Measurements from ENCODE around the gene ADAM23.

ADAM23 gene

DNA sequence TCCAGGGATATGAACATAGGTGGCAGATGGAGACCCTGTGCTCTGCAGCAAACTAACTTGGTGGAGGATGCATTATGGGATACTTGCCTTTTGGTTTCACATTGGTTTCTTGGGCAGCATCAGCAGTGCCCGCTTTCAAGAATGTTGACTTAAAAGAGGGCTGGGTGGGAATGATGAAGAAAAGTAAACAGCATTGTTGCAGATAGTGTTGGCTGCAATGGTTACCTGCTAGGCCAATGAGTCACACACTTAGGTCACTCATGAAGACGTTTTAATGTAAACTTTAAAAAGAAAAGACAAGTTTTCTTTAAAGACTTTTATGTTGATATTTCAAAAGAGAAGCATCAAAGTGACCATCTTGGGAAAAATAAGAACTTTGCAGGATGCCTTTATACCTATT, 172.8 kb downstream of the ADAM23 start:
- no peaks in the 10 kb centered on the region for H3K36me3 ChIP-seq (ENCODE audit: insufficient read depth, low read length)

DNA sequence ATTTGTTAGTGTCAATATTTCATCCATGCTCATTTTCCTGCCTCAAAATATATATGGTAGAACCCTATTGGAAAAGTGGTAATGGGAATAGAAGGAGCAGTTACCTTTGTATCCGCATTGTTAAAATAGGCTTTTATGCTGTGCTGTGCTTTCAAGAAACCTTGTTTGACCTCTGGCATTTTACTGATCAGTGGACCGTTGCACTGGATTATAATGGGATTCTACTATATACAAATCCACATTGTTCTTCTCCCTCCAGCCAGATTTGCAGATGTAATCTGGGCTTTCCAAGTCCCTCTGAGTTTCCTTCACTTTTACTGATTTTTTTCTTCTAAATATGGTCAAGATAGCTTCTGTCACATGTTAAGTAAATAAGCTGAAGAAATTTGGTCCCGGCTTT, 175.7 kb downstream of the ADAM23 start:
- no peaks in the 10 kb centered on the region for H3K4me1 ChIP-seq (ENCODE audit: insufficient read depth, low read length)
- H3K27me3 ChIP-seq (ENCODE audit: control insufficient read depth in 1 of 2, insufficient read depth in 2 of 2, low read length in 2 of 2) = no peaks in the 10 kb centered on the region
- no peak overlapping the region for H3K9ac ChIP-seq (ENCODE audit: low read length)
- no peaks in the 10 kb centered on the region for H3K36me3 ChIP-seq (ENCODE audit: insufficient read depth, low read length)
- no peaks in the 10 kb centered on the region for H3K9me3 ChIP-seq (ENCODE audit: low read length)
- H3K27ac ChIP-seq (ENCODE audit: low read depth, low read length) = no peak overlapping the region
- H3K4me3 ChIP-seq (ENCODE audit: low read depth in 1 of 2, low read length in 2 of 2) = no peak overlapping the region

More for the DNA sequence above, 172.8 kb downstream of the ADAM23 start:
- Histone ChIP-seq H3K4me1 (ENCODE audit: insufficient read depth, low read length) (no peaks in the 10 kb centered on the region), H3K9ac (ENCODE audit: low read length) (no peak overlapping the region), H3K27me3 (ENCODE audit: control insufficient read depth in 1 of 2, insufficient read depth in 2 of 2, low read length in 2 of 2) (no peaks in the 10 kb centered on the region), H3K4me3 (ENCODE audit: low read depth in 1 of 2, low read length in 2 of 2) (no peak overlapping the region), H3K27ac (ENCODE audit: low read depth, low read length) (no peak overlapping the region), H3K9me3 (ENCODE audit: low read length) (no peaks in the 10 kb centered on the region)

GRCh38 chr2:206626108-206626507, 182.8 kb downstream of the ADAM23 start:
- no peak overlapping the region for H3K27ac ChIP-seq (ENCODE audit: low read depth, low read length)
- no peak overlapping the region for H3K4me3 ChIP-seq (ENCODE audit: low read depth in 1 of 2, low read length in 2 of 2)
- H3K9me3 ChIP-seq (ENCODE audit: low read length) = no peaks in the 10 kb centered on the region
- H3K27me3 ChIP-seq (ENCODE audit: control insufficient read depth in 1 of 2, insufficient read depth in 2 of 2, low read length in 2 of 2) = no peaks in the 10 kb centered on the region
- H3K36me3 ChIP-seq (ENCODE audit: insufficient read depth, low read length) = no peaks in the 10 kb centered on the region
- no peaks in the 10 kb centered on the region for H3K4me1 ChIP-seq (ENCODE audit: insufficient read depth, low read length)
- no peak overlapping the region for H3K9ac ChIP-seq (ENCODE audit: low read length)

- H3K4me3 ChIP-seq (ENCODE audit: low read depth in 1 of 2, low read length in 2 of 2) = no peak overlapping the region
- H3K9me3 ChIP-seq (ENCODE audit: low read length) = no peaks in the 10 kb centered on the region
- H3K36me3 ChIP-seq (ENCODE audit: insufficient read depth, low read length) = no peaks in the 10 kb centered on the region
- no peak overlapping the region for H3K9ac ChIP-seq (ENCODE audit: low read length)
- H3K27me3 ChIP-seq (ENCODE audit: control insufficient read depth in 1 of 2, insufficient read depth in 2 of 2, low read length in 2 of 2) = no peaks in the 10 kb centered on the region
- no peaks in the 10 kb centered on the region for H3K4me1 ChIP-seq (ENCODE audit: insufficient read depth, low read length)
- H3K27ac ChIP-seq (ENCODE audit: low read depth, low read length) = no peak overlapping the region
These were observed 184.3 kb downstream of the ADAM23 start for GRCh38 chr2:206627632-206628031.

- no peak overlapping the region for H3K4me3 ChIP-seq (ENCODE audit: low read depth in 1 of 2, low read length in 2 of 2)
- no peaks in the 10 kb centered on the region for H3K4me1 ChIP-seq (ENCODE audit: insufficient read depth, low read length)
- no peaks in the 10 kb centered on the region for H3K36me3 ChIP-seq (ENCODE audit: insufficient read depth, low read length)
- no peak overlapping the region for H3K27ac ChIP-seq (ENCODE audit: low read depth, low read length)
- H3K9me3 ChIP-seq (ENCODE audit: low read length) = no peaks in the 10 kb centered on the region
- H3K27me3 ChIP-seq (ENCODE audit: control insufficient read depth in 1 of 2, insufficient read depth in 2 of 2, low read length in 2 of 2) = no peaks in the 10 kb centered on the region
- H3K9ac ChIP-seq (ENCODE audit: low read length) = no peak overlapping the region
These were observed 188.0 kb downstream of the ADAM23 start for GRCh38 chr2:206631340-206631739.

GRCh38 chr2:206635015-206635414, 191.7 kb downstream of the ADAM23 start:
- no peak overlapping the region for H3K4me3 ChIP-seq (ENCODE audit: low read depth in 1 of 2, low read length in 2 of 2)
- no peak overlapping the region for H3K27ac ChIP-seq (ENCODE audit: low read depth, low read length)
- no peaks in the 10 kb centered on the region for H3K4me1 ChIP-seq (ENCODE audit: insufficient read depth, low read length)
- H3K9ac ChIP-seq (ENCODE audit: low read length) = no peak overlapping the region
- no peaks in the 10 kb centered on the region for H3K36me3 ChIP-seq (ENCODE audit: insufficient read depth, low read length)
- no peaks in the 10 kb centered on the region for H3K9me3 ChIP-seq (ENCODE audit: low read length)
- no peaks in the 10 kb centered on the region for H3K27me3 ChIP-seq (ENCODE audit: control insufficient read depth in 1 of 2, insufficient read depth in 2 of 2, low read length in 2 of 2)

- Histone ChIP-seq H3K4me3 (ENCODE audit: low read depth in 1 of 2, low read length in 2 of 2) (no peak overlapping the region), H3K4me1 (ENCODE audit: insufficient read depth, low read length) (no peaks in the 10 kb centered on the region), H3K9me3 (ENCODE audit: low read length) (no peaks in the 10 kb centered on the region), H3K36me3 (ENCODE audit: insufficient read depth, low read length) (no peaks in the 10 kb centered on the region), H3K27me3 (ENCODE audit: control insufficient read depth in 1 of 2, insufficient read depth in 2 of 2, low read length in 2 of 2) (peaks cover 13 to 19% of the 10 kb centered on the region in 2 donors), H3K27ac (ENCODE audit: low read depth, low read length) (no peak overlapping the region), H3K9ac (ENCODE audit: low read length) (no peak overlapping the region)
These were observed 196.3 kb downstream of the ADAM23 start for GRCh38 chr2:206639636-206640035.

DNA sequence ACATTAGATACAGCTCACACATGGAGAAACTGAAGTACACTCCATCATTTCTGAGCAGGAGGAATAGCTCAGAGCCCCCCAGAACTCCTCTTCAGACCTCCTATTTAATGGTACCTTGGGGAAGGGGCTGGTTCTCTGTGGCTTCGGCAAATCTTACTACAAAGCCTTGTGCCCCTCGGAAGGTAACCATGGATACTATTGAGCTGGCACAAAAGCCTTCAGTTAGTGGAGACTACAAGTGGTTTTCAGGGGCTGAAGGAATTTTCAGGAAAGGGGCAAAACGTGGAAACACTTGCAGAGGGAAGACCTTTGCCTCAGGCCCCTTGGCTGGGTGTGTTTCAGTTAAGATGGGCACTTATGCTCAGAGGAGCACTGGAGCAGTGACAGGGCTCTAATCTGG, 197.9 kb downstream of the ADAM23 start:
- Histone ChIP-seq H3K4me1 (ENCODE audit: insufficient read depth, low read length) (no peaks in the 10 kb centered on the region), H3K9ac (ENCODE audit: low read length) (no peak overlapping the region), H3K27ac (ENCODE audit: low read depth, low read length) (no peak overlapping the region), H3K36me3 (ENCODE audit: insufficient read depth, low read length) (no peaks in the 10 kb centered on the region), H3K4me3 (ENCODE audit: low read depth in 1 of 2, low read length in 2 of 2) (no peak overlapping the region), H3K27me3 (ENCODE audit: control insufficient read depth in 1 of 2, insufficient read depth in 2 of 2, low read length in 2 of 2) (peaks cover 13 to 19% of the 10 kb centered on the region in 2 donors), H3K9me3 (ENCODE audit: low read length) (no peaks in the 10 kb centered on the region)

GRCh38 chr2:206642075-206643025, 199.0 kb downstream of the ADAM23 start, which contains the start of gene FAM237A:
FAM237A (plus strand) TSS chr2:206642487; CDS start chr2:206644237, 1,750 bp downstream.
- Histone ChIP-seq H3K27ac (ENCODE audit: low read depth, low read length) (no peak within 1 kb of the TSS), H3K27me3 (ENCODE audit: control insufficient read depth in 1 of 2, insufficient read depth in 2 of 2, low read length in 2 of 2) (peaks cover 13 to 19% of the 10 kb centered on the region in 2 donors), H3K4me3 (ENCODE audit: low read depth in 1 of 2, low read length in 2 of 2) (no peak within 1 kb of the TSS), H3K36me3 (ENCODE audit: insufficient read depth, low read length) (no peaks in the 10 kb centered on the region), H3K9me3 (ENCODE audit: low read length) (no peaks in the 10 kb centered on the region), H3K4me1 (ENCODE audit: insufficient read depth, low read length) (no peaks in the 10 kb centered on the region), H3K9ac (ENCODE audit: low read length) (no peak within 1 kb of the TSS)

DNA sequence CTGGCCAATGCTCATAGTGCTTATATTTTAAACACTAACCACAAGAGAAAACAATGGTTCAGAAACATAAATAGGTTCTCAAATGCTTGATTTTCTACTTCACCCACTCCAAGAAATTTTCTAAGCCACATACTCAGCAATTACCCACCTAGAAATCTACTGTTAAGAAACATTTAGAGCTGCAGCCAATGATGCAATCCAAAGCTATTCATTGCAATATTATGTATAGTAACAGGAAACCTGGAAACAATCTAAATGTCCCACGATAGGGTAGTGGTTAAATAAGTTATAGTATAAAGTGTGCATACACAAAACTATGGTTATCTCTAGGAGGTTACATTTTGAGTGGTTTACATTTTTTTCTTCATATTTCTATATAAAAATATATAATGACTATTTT, 204.7 kb downstream of the ADAM23 start:
- Histone ChIP-seq H3K4me3 (ENCODE audit: low read depth in 1 of 2, low read length in 2 of 2) (no peak overlapping the region), H3K27me3 (ENCODE audit: control insufficient read depth in 1 of 2, insufficient read depth in 2 of 2, low read length in 2 of 2) (no peaks in the 10 kb centered on the region), H3K4me1 (ENCODE audit: insufficient read depth, low read length) (no peaks in the 10 kb centered on the region), H3K27ac (ENCODE audit: low read depth, low read length) (no peak overlapping the region), H3K36me3 (ENCODE audit: insufficient read depth, low read length) (no peaks in the 10 kb centered on the region), H3K9me3 (ENCODE audit: low read length) (no peaks in the 10 kb centered on the region), H3K9ac (ENCODE audit: low read length) (no peak overlapping the region)

GRCh38 chr2:206657087-206657486, 213.8 kb downstream of the ADAM23 start:
- Histone ChIP-seq H3K4me1 (ENCODE audit: insufficient read depth, low read length) (no peaks in the 10 kb centered on the region), H3K9me3 (ENCODE audit: low read length) (peaks cover 5% of the 10 kb centered on the region), H3K9ac (ENCODE audit: low read length) (no peak overlapping the region), H3K36me3 (ENCODE audit: insufficient read depth, low read length) (no peaks in the 10 kb centered on the region), H3K27ac (ENCODE audit: low read depth, low read length) (no peak overlapping the region), H3K27me3 (ENCODE audit: control insufficient read depth in 1 of 2, insufficient read depth in 2 of 2, low read length in 2 of 2) (no peaks in the 10 kb centered on the region), H3K4me3 (ENCODE audit: low read depth in 1 of 2, low read length in 2 of 2) (no peak overlapping the region)

- Histone ChIP-seq H3K27me3 (ENCODE audit: control insufficient read depth in 1 of 2, insufficient read depth in 2 of 2, low read length in 2 of 2) (no peaks in the 10 kb centered on the region), H3K9me3 (ENCODE audit: low read length) (no peaks in the 10 kb centered on the region), H3K4me3 (ENCODE audit: low read depth in 1 of 2, low read length in 2 of 2) (no peak overlapping the region), H3K36me3 (ENCODE audit: insufficient read depth, low read length) (no peaks in the 10 kb centered on the region), H3K4me1 (ENCODE audit: insufficient read depth, low read length) (no peaks in the 10 kb centered on the region), H3K27ac (ENCODE audit: low read depth, low read length) (no peak overlapping the region), H3K9ac (ENCODE audit: low read length) (no peak overlapping the region)
These were observed 221.9 kb downstream of the ADAM23 start for GRCh38 chr2:206665251-206665650.
